ENCODE results near the gene LSM7.

DNA sequence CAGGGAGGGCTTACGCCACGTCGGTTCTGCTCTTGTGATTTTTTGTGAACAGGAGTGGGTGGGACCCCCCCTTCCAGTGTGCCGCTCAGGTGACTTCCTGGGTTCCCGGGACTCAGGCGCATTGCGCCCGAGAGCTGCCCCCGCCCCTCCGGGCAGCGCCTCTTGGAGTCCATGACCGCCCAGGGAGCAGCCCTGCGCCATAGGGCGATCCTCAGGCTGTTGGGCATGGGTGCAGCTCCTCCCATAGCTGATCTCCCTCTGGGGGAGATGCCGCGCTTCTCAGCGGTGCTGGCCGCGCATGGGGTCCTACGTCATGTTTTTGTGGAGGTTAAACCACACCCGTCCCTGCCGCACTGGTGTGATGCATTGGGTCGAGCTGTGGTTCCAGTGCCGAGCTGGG is 23.7 kb upstream of the LSM7 start:
- TF ChIP-seq, protein P1, sequence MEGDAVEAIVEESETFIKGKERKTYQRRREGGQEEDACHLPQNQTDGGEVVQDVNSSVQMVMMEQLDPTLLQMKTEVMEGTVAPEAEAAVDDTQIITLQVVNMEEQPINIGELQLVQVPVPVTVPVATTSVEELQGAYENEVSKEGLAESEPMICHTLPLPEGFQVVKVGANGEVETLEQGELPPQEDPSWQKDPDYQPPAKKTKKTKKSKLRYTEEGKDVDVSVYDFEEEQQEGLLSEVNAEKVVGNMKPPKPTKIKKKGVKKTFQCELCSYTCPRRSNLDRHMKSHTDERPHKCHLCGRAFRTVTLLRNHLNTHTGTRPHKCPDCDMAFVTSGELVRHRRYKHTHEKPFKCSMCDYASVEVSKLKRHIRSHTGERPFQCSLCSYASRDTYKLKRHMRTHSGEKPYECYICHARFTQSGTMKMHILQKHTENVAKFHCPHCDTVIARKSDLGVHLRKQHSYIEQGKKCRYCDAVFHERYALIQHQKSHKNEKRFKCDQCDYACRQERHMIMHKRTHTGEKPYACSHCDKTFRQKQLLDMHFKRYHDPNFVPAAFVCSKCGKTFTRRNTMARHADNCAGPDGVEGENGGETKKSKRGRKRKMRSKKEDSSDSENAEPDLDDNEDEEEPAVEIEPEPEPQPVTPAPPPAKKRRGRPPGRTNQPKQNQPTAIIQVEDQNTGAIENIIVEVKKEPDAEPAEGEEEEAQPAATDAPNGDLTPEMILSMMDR (IDR thresholded peaks at IDR 0.05) = no peak
- TF ChIP-seq POLR2A (IDR thresholded peaks at IDR 0.05) (no peak), EP300 (IDR thresholded peaks at IDR 0.05) (no peak)
